K562 (cell line): ENCODE results near the gene GALNT5.

ENCODE experiments used
- ATF7 ChIP-seq: fragments of 450-650 bp; IDR thresholded peaks from 2 replicates; pipeline ENCODE4 v1.7.1; 2014; ENCODE audit warnings: mild to moderate bottlenecking, moderate library complexity
- BRCA1 ChIP-seq, 2 experiments: fragments of 450-650 bp in 1 of 2; sonication (generic) in 1 of 2; formaldehyde crosslinking in 1 of 2; IDR thresholded peaks; 2 replicates each; pipeline versions ENCODE4 v1.5.0 to v1.6.1; 2017 to 2020; ENCODE audit warnings: mild to moderate bottlenecking in 1 of 2, missing genetic modification reagents in 1 of 2
- CC2D1A ChIP-seq: fragments of 450-650 bp; IDR thresholded peaks from 2 replicates; pipeline ENCODE4 v1.6.1; 2017; ENCODE audit warnings: mild to moderate bottlenecking
- CTCF ChIP-seq, 3 experiments: IDR thresholded peaks in 2 of 3; conservative IDR thresholded peaks in 1 of 3; 2 replicates each; pipeline ENCODE4 v1.5.1; 2011 to 2012; ENCODE audit warnings: low read length in 3 of 3, mild to moderate bottlenecking in 3 of 3, control low read depth in 2 of 3, improper control_type of control experiment in 1 of 3, inconsistent platforms in 1 of 3, low read depth in 1 of 3, mixed read lengths in 1 of 3, moderate library complexity in 1 of 3; ENCODE audit not compliant: insufficient read depth in 2 of 3
- ESRRA ChIP-seq: fragments of 450-650 bp; IDR thresholded peaks from 2 replicates; pipeline ENCODE4 v1.6.1; 2014; ENCODE audit warnings: low read depth, mild to moderate bottlenecking, moderate library complexity, borderline replicate concordance
- HES1 ChIP-seq: fragments of 450-650 bp; IDR thresholded peaks from 2 replicates; pipeline ENCODE4 v1.6.1; 2016; ENCODE audit warnings: low read depth, mild to moderate bottlenecking, moderate library complexity
- NFYB ChIP-seq: IDR thresholded peaks from 2 replicates; pipeline ENCODE4 v1.6.1; 2011; ENCODE audit warnings: mild to moderate bottlenecking, moderate library complexity; ENCODE audit not compliant: insufficient read length; ENCODE audit errors: extremely low read depth
- PYGO2 ChIP-seq: fragments of 450-650 bp; IDR thresholded peaks from 2 replicates; pipeline ENCODE4 v1.6.1; 2016; ENCODE audit warnings: mild to moderate bottlenecking, missing genetic modification characterization, moderate library complexity, missing compliant biosample characterization
- RAD21 ChIP-seq, 2 experiments: fragments of 250-450 bp in 1 of 2; fragments of 450-650 bp in 1 of 2; sonication (Bioruptor Pico) in 1 of 2; formaldehyde crosslinking in 1 of 2; IDR thresholded peaks in 1 of 2; conservative IDR thresholded peaks in 1 of 2; 2 replicates each; pipeline versions ENCODE4 v1.4.0 to v1.8.0; 2020 to 2022; ENCODE audit warnings: mild to moderate bottlenecking in 2 of 2, moderate library complexity in 1 of 2
- TCF7L2 ChIP-seq: fragments of 150-350 bp; IDR thresholded peaks from 2 replicates; pipeline ENCODE4 v1.6.1; 2016; ENCODE audit warnings: low read depth, mild to moderate bottlenecking, low read length, moderate library complexity
- TRIM28 ChIP-seq: fragments of 450-650 bp; IDR thresholded peaks from 2 replicates; pipeline ENCODE4 v1.6.1; 2017
- ZFPM2 ChIP-seq: fragments of 250-450 bp; sonication (Bioruptor Pico); IDR thresholded peaks from 2 replicates; pipeline ENCODE4 v1.5.1; 2022; ENCODE audit warnings: mild to moderate bottlenecking
- ZNF589 ChIP-seq: fragments of 200-800 bp; sonication (Bioruptor generic); IDR thresholded peaks from 2 replicates; pipeline ENCODE4 v1.6.1; 2016; ENCODE audit warnings: low read depth, missing genetic modification characterization, missing compliant biosample characterization

GRCh38 chr2:157291018-157291417, 33.5 kb downstream of the GALNT5 start:
- TF ChIP-seq TCF7L2 (no peak), ZFPM2 (no peak), CTCF (IDR thresholded peaks at IDR 0.05 in 2 of 3, conservative IDR thresholded peaks at IDR 0.05 in 1 of 3; ENCODE audit: insufficient read depth in 2 of 3, low read depth in 1 of 3, low read length in 3 of 3) (no peak), HES1 (no peak), PYGO2 (no peak), NFYB (no peak), TRIM28 (no peak), ESRRA (no peak), ZNF589 (no peak), RAD21 (CRISPR knock-in tag; conservative IDR thresholded peaks at IDR 0.05 in 1 of 2, IDR thresholded peaks at IDR 0.05 in 1 of 2) (no peak), ATF7 (no peak), CC2D1A (no peak), BRCA1 (IDR thresholded peaks at IDR 0.05) (no peak), BRCA1 (CRISPR knock-in tag; IDR thresholded peaks at IDR 0.05) (no peak)
